Heart left ventricle (tissue), 16 donors: ENCODE data around the gene MKRN1. TPM values are rescaled to one million over a fixed set of nuclear protein-coding genes. Genes with fewer than 3 reads are reported as not detected.

Source experiments
- ATAC-seq, 4 donors: fragments of 200-7000 bp; cut with Tn5 transposase; one replicate each; pipeline ENCODE4 v1.9.1; 2020 to 2022; ENCODE audit warnings: moderate library complexity in 4 of 4, mild to moderate bottlenecking in 3 of 4, moderate number of reproducible peaks in 1 of 4
- DNase-seq, 5 donors: peaks; one replicate each; pipeline ENCODE4 v3.0.0-alpha.2; 2020
- H3K27ac ChIP-seq, 12 donors: fragments of 200-600 bp; sonication (generic) in 4 of 12; one replicate each; pipeline versions ENCODE4 v1.5.0 to v1.8.0; 2016 to 2022; ENCODE audit warnings: mild to moderate bottlenecking in 2 of 12
- H3K27me3 ChIP-seq, 9 donors: fragments of 200-600 bp; sonication (generic) in 2 of 9; one replicate each; pipeline versions ENCODE4 v1.5.1 to v1.8.0; 2016 to 2022; ENCODE audit warnings: mild to moderate bottlenecking in 3 of 9
- H3K36me3 ChIP-seq, 9 donors: fragments of 200-600 bp; sonication (generic) in 2 of 9; one replicate each; pipeline versions ENCODE4 v1.5.0 to v1.8.0; 2018 to 2022; ENCODE audit warnings: mild to moderate bottlenecking in 2 of 9
- H3K4me1 ChIP-seq, 12 donors: fragments of 200-600 bp; sonication (generic) in 4 of 12; one replicate each; pipeline versions ENCODE4 v1.5.0 to v1.8.0; 2016 to 2022; ENCODE audit warnings: mild to moderate bottlenecking in 3 of 12
- H3K4me3 ChIP-seq, 12 donors: fragments of 200-600 bp; sonication (generic) in 4 of 12; one replicate each; pipeline versions ENCODE4 v1.5.0 to v1.8.0; 2017 to 2022; ENCODE audit warnings: mild to moderate bottlenecking in 9 of 12, moderate library complexity in 4 of 12
- H3K9me3 ChIP-seq, 12 donors: fragments of 200-600 bp; sonication (generic) in 4 of 12; one replicate each; pipeline versions ENCODE4 v1.5.0 to v1.8.0; 2016 to 2022; ENCODE audit warnings: mild to moderate bottlenecking in 1 of 12
- POLR2A ChIP-seq, 2 donors: fragments of 450-650 bp; IDR thresholded peaks; one replicate each; pipeline ENCODE4 v1.6.1; 2017; ENCODE audit warnings: antibody characterized with exemption in 2 of 2, mild to moderate bottlenecking in 2 of 2, moderate library complexity in 2 of 2
- WGBS, 4 donors: extraction: QIAGEN DNeasy Blood & Tissue Kit in 2 of 4; methylation state at CpG; one replicate each; pipeline versions ENCODE4 v1.1.5 to v1.1.7; 2013 to 2018; 5-methylcytosine and 5-hydroxymethylcytosine counted together
- intact Hi-C, 10 donors: fragments of 100-400 bp; cut with DNase I; formaldehyde crosslinking; loops; one replicate each; pipeline versions ENCODE4 v1.11.1 to v1.14.2; 2022
- long read RNA-seq, 3 donors: library from polyadenylated mRNA; unstranded; transcript quantifications; one replicate each; pipeline ENCODE4 v2.0.0, GENCODE V29; 2020 to 2021
- polyA plus RNA-seq, 2 donors: library from polyadenylated mRNA; stranded (reverse); fragments of 200-250 nt; gene quantifications; one replicate each; pipeline ENCODE4 v1.2.3, GENCODE V29; 2013
- total RNA-seq, 9 donors: library from RNA; depleted of rRNA in 2 of 9; stranded (reverse); fragments of >200 nt in 2 of 9; fragmentation: NEBNext Ultra II Directional in 3 of 9; extraction: Animal tissue kit (Norgen Biotek cat#: 25700) in 3 of 9; gene quantifications; one replicate each; pipeline versions ENCODE4 v1.1.0 to v1.2.4, GENCODE V29; 2016 to 2023
- TF ChIP-seq, protein P1 (sequence below), 12 donors: fragments of 200-600 bp; sonication (generic) in 4 of 12; IDR thresholded peaks; one replicate each; pipeline versions ENCODE4 v1.5.0 to v1.8.0; 2018 to 2022; ENCODE audit warnings: antibody characterized with exemption in 12 of 12, mild to moderate bottlenecking in 5 of 12
- donor health status: ischemic (EF 13 %, LVEDD 7.1; RV severe dilation, severe dysfunction).
- donor health status: healthy with polysubstance abuse.
- donor health status: DM: no; HTN: yes; CAD: no.
- donor health status: DM: no; HTN: no; CAD: no.
- donor health status: ischemic (EF 25% LVEDD 6.9; RV normal size, moderate dysfunction).
- donor health status: ischemic (EF 25% LVEDD 5.7; RV mildly dilated, moderate dysfunction).
- donor health status: healthy.
- donor health status: DM: yes; HTN: yes; CAD: no.
- donor health status: ischemic (EF 35%, LVEDD 5.7; RV mildly dilated, moderate dysfunction).
- donor health status: nonischemic (EF 11% LVEDD 7.7; RV severe dilation, severe dysfunction).
- donor health status: DM: yes; HTN: yes; CAD: no.
- donor health status: PGD.
- donor health status: ischemic (EF 29% LVEDD 5.4; RV normal size, mild dysfunction).
- donor health status: nonischemic (EF 23%, LVEDD 6.1; RV moderate dilation, normal function).

Gene MKRN1, protein sequence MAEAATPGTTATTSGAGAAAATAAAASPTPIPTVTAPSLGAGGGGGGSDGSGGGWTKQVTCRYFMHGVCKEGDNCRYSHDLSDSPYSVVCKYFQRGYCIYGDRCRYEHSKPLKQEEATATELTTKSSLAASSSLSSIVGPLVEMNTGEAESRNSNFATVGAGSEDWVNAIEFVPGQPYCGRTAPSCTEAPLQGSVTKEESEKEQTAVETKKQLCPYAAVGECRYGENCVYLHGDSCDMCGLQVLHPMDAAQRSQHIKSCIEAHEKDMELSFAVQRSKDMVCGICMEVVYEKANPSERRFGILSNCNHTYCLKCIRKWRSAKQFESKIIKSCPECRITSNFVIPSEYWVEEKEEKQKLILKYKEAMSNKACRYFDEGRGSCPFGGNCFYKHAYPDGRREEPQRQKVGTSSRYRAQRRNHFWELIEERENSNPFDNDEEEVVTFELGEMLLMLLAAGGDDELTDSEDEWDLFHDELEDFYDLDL
- total RNA-seq (100 to 1,000 TPM in 5 of 9 donors, 10 to 100 TPM in 4; 52.3 to 109 (median 100) TPM), polyA plus RNA-seq (10 to 100 TPM; 45.2 to 53.3 TPM)
- long read RNA-seq, donor 1, transcript MKRN1-202 (5 exons, 1,601 nt), result minor isoform, 33 of 263 reads
- long read RNA-seq, donor 1, transcript MKRN1-201 (8 exons, 3,151 nt), result major isoform, 194 of 263 reads
- long read RNA-seq, donor 1, partial matches to known transcripts, result 17 of 263 reads
- long read RNA-seq, donor 1, other reads (novel, unspliced or antisense), result 16 of 263 reads
- long read RNA-seq, donor 2, transcript MKRN1-201 (8 exons, 3,151 nt), result major isoform, 103 of 154 reads
- long read RNA-seq, donor 2, transcript MKRN1-202 (5 exons, 1,601 nt), result minor isoform, 14 of 154 reads
- long read RNA-seq, donor 2, partial matches to known transcripts, result 21 of 154 reads
- long read RNA-seq, donor 2, other reads (novel, unspliced or antisense), result 14 of 154 reads
- long read RNA-seq, donor 3, transcript MKRN1-202 (5 exons, 1,601 nt), result minor isoform, 31 of 268 reads
- long read RNA-seq, donor 3, transcript MKRN1-201 (8 exons, 3,151 nt), result major isoform, 212 of 268 reads
- long read RNA-seq, donor 3, partial matches to known transcripts, result 11 of 268 reads
- long read RNA-seq, donor 3, other reads (novel, unspliced or antisense), result 13 of 268 reads

DNA sequence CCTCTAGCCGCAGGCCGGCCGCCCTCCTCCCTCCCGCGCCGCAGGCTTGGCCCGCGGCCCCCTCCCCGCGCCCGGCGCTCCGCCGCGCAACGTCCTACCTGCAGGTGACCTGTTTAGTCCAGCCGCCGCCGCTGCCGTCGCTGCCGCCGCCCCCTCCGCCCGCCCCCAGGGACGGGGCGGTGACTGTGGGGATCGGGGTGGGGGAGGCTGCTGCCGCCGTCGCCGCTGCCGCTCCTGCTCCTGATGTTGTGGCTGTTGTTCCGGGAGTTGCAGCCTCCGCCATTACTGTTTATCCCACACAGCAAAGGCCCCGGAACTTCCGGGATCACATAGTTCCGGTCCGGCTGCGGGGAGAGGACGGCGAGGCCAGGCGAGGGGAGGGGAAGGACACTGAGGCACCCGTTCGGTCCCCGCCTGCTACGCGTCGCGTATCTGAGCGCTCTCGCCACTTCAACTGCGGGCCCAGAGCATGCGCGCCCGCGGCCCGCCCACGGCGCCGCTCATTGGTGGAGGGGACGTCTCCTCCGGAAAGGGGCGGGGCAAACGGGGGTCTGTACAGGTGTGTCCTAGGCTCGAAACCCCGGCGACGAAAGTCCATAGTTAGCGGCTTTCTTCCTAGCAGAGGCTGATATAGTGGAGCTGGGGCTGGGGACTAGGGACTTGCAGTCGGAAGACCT, at the start of gene MKRN1:
MKRN1 (minus strand) TSS at position 444 of the 677 bp plus-strand sequence; CDS start at position 283, 161 bp downstream.
- intact Hi-C loops, result loop anchor here in 7 of 10 donors (1.0 to 10.0 kb wide), 6 partner anchors 38 to 178 kb away; no protein-coding TSS in a partner anchor
- TF ChIP-seq, protein P1, sequence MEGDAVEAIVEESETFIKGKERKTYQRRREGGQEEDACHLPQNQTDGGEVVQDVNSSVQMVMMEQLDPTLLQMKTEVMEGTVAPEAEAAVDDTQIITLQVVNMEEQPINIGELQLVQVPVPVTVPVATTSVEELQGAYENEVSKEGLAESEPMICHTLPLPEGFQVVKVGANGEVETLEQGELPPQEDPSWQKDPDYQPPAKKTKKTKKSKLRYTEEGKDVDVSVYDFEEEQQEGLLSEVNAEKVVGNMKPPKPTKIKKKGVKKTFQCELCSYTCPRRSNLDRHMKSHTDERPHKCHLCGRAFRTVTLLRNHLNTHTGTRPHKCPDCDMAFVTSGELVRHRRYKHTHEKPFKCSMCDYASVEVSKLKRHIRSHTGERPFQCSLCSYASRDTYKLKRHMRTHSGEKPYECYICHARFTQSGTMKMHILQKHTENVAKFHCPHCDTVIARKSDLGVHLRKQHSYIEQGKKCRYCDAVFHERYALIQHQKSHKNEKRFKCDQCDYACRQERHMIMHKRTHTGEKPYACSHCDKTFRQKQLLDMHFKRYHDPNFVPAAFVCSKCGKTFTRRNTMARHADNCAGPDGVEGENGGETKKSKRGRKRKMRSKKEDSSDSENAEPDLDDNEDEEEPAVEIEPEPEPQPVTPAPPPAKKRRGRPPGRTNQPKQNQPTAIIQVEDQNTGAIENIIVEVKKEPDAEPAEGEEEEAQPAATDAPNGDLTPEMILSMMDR (IDR thresholded peaks at IDR 0.05), result no peak
- peak in 1 of 2 donors; percentile 84 for TF ChIP-seq POLR2A (IDR thresholded peaks at IDR 0.05)
- Histone ChIP-seq H3K27ac (peak within 1 kb of the TSS; percentile 73 to 91 (median 84)), H3K27me3 (no peaks in the 10 kb centered on the region), H3K36me3 (no peaks in the 10 kb centered on the region), H3K4me1 (peaks cover 0 to 33% (median 22%) of the 10 kb centered on the region in 12 donors), H3K9me3 (no peaks in the 10 kb centered on the region), H3K4me3 (peak within 1 kb of the TSS; percentile 68 to 100 (median 94))
- peak; percentile 93 to 97 (median 96) for DNase-seq
- 0 to 1% (median 1%) methylated on average over 29 to 71 of the region's 71 CpGs for WGBS, 4 donors
- ATAC-seq, result peak; percentile 98 to 99 (median 99)

DNA sequence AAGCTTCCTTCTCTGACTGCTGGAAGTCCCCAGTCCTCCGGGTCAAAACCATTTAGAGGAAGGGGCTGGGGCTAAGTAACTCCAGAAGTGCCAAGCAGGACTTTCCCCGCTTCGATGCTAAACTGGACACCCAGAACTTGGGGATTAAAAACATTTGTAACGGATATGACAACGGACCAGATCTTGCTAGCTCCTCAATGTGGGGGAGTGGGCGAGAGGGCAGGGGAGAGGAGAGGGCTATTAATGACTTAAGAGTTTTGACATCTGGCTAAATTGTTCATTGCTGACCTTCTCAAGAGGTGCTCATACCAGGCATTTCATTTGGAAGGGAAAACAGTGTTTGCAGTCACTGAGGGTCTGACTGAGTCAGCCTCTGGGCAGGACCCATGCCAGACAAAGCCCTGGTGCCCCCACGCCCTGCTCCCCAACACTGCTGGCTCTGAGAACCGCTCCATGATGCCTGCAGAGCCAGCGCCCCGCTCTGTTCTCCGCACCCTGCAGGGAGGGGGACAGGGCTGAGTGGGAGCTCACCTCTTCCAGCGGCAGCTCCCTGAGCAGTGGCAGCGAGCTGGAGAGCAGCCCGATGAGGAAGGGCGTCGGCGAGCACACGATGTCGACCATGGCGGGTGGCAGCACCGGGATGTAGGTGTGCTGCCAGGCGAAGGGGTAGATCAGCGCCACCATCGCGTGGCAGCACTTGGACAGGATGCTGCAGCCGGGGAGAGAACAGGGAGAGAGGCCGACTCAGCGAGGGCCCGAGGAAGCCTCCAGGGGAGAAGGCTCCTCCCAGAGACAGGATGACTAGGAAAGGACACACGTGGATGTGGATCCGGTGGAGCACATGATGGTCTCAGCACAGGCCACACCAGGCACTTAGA, 47.7 kb upstream of the MKRN1 start:
- no peak overlapping the region for H3K4me3 ChIP-seq
- H3K27me3 ChIP-seq, result no peaks in the 10 kb centered on the region
- ATAC-seq (peak in 2 of 4 donors; percentile 11 to 27), DNase-seq (no peak)
- peaks cover 0 to 79% (median 26%) of the 10 kb centered on the region in 9 donors for H3K36me3 ChIP-seq
- H3K4me1 ChIP-seq, result peaks cover 0 to 13% (median 0%) of the 10 kb centered on the region in 12 donors
- WGBS, 4 donors, result 79 to 81% (median 80%) methylated on average over 30 to 31 of the region's 31 CpGs
- intact Hi-C loops, result no loop called here
- no peak for TF ChIP-seq POLR2A (IDR thresholded peaks at IDR 0.05)
- TF ChIP-seq, protein P1 (IDR thresholded peaks at IDR 0.05), result no peak
- no peaks in the 10 kb centered on the region for H3K9me3 ChIP-seq
- no peak overlapping the region for H3K27ac ChIP-seq

DNA sequence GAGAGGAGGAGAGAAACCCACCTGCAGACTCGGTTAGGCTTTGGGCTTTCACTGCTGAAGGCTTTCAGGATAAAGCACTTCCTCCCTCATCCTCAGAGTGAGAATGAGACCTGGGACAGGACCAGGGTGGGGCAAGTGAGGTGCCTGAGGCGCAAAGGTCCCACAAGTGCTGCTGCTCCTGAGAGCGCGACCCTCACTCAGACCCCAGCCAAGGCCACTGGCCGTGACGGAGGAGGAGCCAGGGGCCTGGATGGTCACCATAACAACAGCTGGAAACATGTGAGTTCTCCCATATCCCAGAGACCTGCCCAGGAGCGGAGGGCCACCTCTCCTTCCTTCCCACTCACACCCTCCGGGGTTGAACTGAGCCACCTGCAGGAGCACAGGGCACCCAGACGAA, 46.9 kb upstream of the MKRN1 start:
- no peak overlapping the region for H3K27ac ChIP-seq
- no peak for DNase-seq

More for the DNA sequence above, 46.9 kb upstream of the MKRN1 start:
- H3K36me3 ChIP-seq, result peaks cover 0 to 82% (median 33%) of the 10 kb centered on the region in 9 donors
- ATAC-seq, result no peak
- H3K9me3 ChIP-seq, result no peaks in the 10 kb centered on the region
- no peak overlapping the region for H3K4me3 ChIP-seq
- WGBS, 4 donors, result 87 to 98% (median 91%) methylated on average over 6 to 9 of the region's 9 CpGs
- H3K27me3 ChIP-seq, result no peaks in the 10 kb centered on the region
- H3K4me1 ChIP-seq, result peaks cover 0 to 13% (median 0%) of the 10 kb centered on the region in 12 donors
- no peak for TF ChIP-seq POLR2A (IDR thresholded peaks at IDR 0.05)
- TF ChIP-seq, protein P1 (IDR thresholded peaks at IDR 0.05), result no peak
- intact Hi-C loops, result no loop called here
